ENCODE data around the gene AJAP1. TPM values are rescaled to one million over a fixed set of nuclear protein-coding genes. Genes with fewer than 3 reads are reported as not detected.

The AJAP1 gene
- total RNA-seq, 1 experiment from 2014 or later: not detected

DNA sequence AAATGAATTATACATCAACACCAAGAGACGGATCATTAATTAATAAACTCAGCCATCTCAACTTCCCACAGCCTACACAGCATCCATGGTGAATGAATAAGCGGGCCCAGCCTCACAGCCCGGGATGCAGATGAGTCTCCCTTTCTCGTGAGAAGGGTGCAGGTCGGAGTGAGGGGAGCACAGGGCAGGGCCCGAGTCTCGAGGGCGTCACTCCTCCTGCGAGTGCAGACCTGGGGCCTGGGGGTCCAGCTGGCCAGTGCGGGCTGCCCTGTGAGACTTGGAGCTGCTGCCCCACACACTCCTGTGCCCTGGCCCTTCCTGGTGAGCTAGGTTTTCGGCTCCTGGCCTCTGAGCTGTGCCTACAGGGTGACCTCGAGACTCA lies 74.7 kb downstream of the AJAP1 start:
- Histone ChIP-seq H3F3A (ENCODE audit: insufficient read depth, low read depth) (no peaks in the 10 kb centered on the region), H3K9me3 (ENCODE audit: insufficient read depth, low read depth) (no peaks in the 10 kb centered on the region), H3K4me3 (no peak overlapping the region), H3K9me2 (ENCODE audit: insufficient read depth) (no peaks in the 10 kb centered on the region), H4K20me1 (ENCODE audit: insufficient read depth) (no peaks in the 10 kb centered on the region), H3K79me2 (ENCODE audit: low read depth) (no peaks in the 10 kb centered on the region), H3K27ac (no peak overlapping the region), H2AFZ (no peak overlapping the region), H3K27me3 (ENCODE audit: insufficient read depth, low read depth) (peaks cover 61% of the 10 kb centered on the region), H3K4me1 (replicated peaks; ENCODE audit: insufficient read depth) (no peaks in the 10 kb centered on the region), H3K4me2 (no peak overlapping the region), H3K36me3 (ENCODE audit: low read depth) (no peaks in the 10 kb centered on the region)
- TF ChIP-seq EZH2 (IDR thresholded peaks at IDR 0.05; ENCODE audit: low read depth) (no peak), CTCF (conservative IDR thresholded peaks at IDR 0.05) (no peak)
- no TSS peak for BruUV-seq (replicated peaks)
- ChIA-PET POLR2A (ENCODE audit: unreplicated experiment) (no interaction called here), CTCF (no interaction called here)
- DNase-seq: no peak
- intact Hi-C loops (cut with micrococcal nuclease; ENCODE audit: unreplicated experiment): no loop called here

DNA sequence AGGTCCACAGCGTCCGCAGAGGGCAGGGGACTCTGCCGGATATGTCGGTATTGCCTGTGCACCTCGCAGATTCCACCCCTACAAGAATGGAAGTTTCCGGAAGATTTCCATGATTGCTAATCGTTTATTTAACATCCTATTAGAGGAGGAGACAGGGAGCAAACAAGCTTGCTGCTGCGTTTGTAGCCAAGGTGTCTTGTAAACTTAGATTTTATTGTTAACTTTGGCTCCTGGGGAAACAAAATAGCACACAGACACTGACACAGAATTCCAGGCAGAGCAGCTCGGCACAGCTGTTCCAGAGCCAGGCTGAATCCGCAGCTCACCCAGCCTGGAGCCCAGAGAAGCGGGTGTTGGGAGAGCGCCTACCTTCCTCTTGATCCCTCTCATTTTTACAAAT lies 75.7 kb downstream of the AJAP1 start:
- TF ChIP-seq EZH2 (IDR thresholded peaks at IDR 0.05; ENCODE audit: low read depth) (no peak), CTCF (conservative IDR thresholded peaks at IDR 0.05) (no peak)
- Histone ChIP-seq H3K27ac (no peak overlapping the region), H3F3A (ENCODE audit: insufficient read depth, low read depth) (no peaks in the 10 kb centered on the region), H3K36me3 (ENCODE audit: low read depth) (no peaks in the 10 kb centered on the region), H3K4me2 (no peak overlapping the region), H3K27me3 (ENCODE audit: insufficient read depth, low read depth) (peaks cover 59% of the 10 kb centered on the region), H3K4me1 (replicated peaks; ENCODE audit: insufficient read depth) (no peaks in the 10 kb centered on the region), H2AFZ (no peak overlapping the region), H3K9me3 (ENCODE audit: insufficient read depth, low read depth) (no peaks in the 10 kb centered on the region), H4K20me1 (ENCODE audit: insufficient read depth) (no peaks in the 10 kb centered on the region), H3K4me3 (no peak overlapping the region), H3K79me2 (ENCODE audit: low read depth) (no peaks in the 10 kb centered on the region), H3K9me2 (ENCODE audit: insufficient read depth) (no peaks in the 10 kb centered on the region)
- no peak for DNase-seq
- intact Hi-C loops (cut with micrococcal nuclease; ENCODE audit: unreplicated experiment): no loop called here
- ChIA-PET CTCF (no interaction called here), POLR2A (ENCODE audit: unreplicated experiment) (no interaction called here)
- BruUV-seq (replicated peaks): no TSS peak

DNA sequence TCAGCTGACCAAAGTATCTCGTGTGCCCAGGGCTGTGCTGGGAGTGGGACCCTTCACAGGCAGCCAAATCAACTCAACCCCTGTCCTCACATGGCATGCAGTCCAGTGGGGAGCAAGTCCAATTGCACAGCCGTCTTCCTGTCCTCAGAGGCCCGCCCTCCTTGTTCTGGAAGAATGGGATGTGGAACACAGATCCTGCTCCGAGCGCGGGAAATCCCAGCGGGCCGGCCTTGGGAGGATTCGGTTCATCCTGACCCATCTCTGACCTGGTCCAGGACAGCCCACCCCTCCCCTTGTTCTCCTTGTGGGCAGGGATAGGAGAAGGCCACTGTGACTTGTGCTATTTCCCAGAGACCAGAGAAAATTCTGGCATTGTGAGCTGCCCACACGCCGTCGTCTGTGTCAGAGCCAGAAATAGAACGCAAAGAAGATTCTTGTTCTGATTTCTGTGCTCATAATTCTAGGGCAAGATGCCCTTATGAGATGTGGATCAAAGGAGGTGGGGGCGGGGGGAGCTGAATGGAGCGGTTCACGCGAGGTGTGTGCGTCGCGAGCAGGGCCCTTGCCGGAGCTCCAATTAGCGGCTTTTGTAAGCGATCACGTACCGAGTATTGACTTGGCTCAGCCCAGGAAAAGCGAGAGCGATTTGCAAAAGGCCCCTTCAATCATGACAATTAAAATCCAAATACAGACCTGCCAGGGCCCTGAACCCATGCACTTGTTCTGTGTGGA lies 79.2 kb downstream of the AJAP1 start:
- Histone ChIP-seq H3K4me1 (replicated peaks; ENCODE audit: insufficient read depth) (no peaks in the 10 kb centered on the region), H3K9me2 (ENCODE audit: insufficient read depth) (no peaks in the 10 kb centered on the region), H3K27me3 (ENCODE audit: insufficient read depth, low read depth) (peaks cover 59% of the 10 kb centered on the region), H3F3A (ENCODE audit: insufficient read depth, low read depth) (no peaks in the 10 kb centered on the region), H3K4me2 (no peak overlapping the region), H3K9me3 (ENCODE audit: insufficient read depth, low read depth) (no peaks in the 10 kb centered on the region), H3K79me2 (ENCODE audit: low read depth) (no peaks in the 10 kb centered on the region), H3K4me3 (no peak overlapping the region), H3K36me3 (ENCODE audit: low read depth) (no peaks in the 10 kb centered on the region), H2AFZ (no peak overlapping the region), H3K27ac (no peak overlapping the region), H4K20me1 (ENCODE audit: insufficient read depth) (no peaks in the 10 kb centered on the region)
- intact Hi-C loops (cut with micrococcal nuclease; ENCODE audit: unreplicated experiment): no loop called here
- BruUV-seq (replicated peaks): no TSS peak
- DNase-seq: no peak
- POLR2A ChIA-PET (ENCODE audit: unreplicated experiment): no interaction called here
- no peak for TF ChIP-seq CTCF (conservative IDR thresholded peaks at IDR 0.05)
- CTCF ChIA-PET: no interaction called here
